PFSK-1 (cell line): Measurements from ENCODE around the gene DOC2A.

Experiments used
- FOXP2 ChIP-seq: optimal IDR thresholded peaks from 2 replicates; pipeline ENCODE3; 2011; ENCODE audit warnings: borderline replicate concordance, control low read depth, inconsistent platforms; ENCODE audit not compliant: insufficient read depth; ENCODE audit errors: extremely low read length, extremely low read depth
- POLR2AphosphoS5 ChIP-seq: IDR thresholded peaks from 2 replicates; pipeline ENCODE4 v1.6.1; 2012; ENCODE audit warnings: low read depth, mild to moderate bottlenecking, control low read depth, low read length, moderate library complexity
- SIN3A ChIP-seq: IDR thresholded peaks from 2 replicates; pipeline ENCODE4 v1.6.1; 2012; ENCODE audit warnings: mild to moderate bottlenecking, low read length, moderate library complexity, borderline replicate concordance; ENCODE audit not compliant: insufficient read depth
- TAF1 ChIP-seq: IDR thresholded peaks from 2 replicates; pipeline ENCODE4 v1.6.1; 2012; ENCODE audit warnings: low read length, control low read depth, borderline replicate concordance; ENCODE audit not compliant: insufficient read depth
- TF ChIP-seq, protein P1 (sequence below), 2 experiments: IDR thresholded peaks; 2 replicates each; pipeline versions ENCODE4 v1.6.1 to v1.8.0; 2011 to 2012; ENCODE audit warnings: low read depth in 2 of 2, low read length in 2 of 2, control low read depth in 1 of 2, inconsistent platforms in 1 of 2, mild to moderate bottlenecking in 1 of 2, moderate library complexity in 1 of 2; ENCODE audit not compliant: insufficient read depth in 1 of 2

The DOC2A gene

DNA sequence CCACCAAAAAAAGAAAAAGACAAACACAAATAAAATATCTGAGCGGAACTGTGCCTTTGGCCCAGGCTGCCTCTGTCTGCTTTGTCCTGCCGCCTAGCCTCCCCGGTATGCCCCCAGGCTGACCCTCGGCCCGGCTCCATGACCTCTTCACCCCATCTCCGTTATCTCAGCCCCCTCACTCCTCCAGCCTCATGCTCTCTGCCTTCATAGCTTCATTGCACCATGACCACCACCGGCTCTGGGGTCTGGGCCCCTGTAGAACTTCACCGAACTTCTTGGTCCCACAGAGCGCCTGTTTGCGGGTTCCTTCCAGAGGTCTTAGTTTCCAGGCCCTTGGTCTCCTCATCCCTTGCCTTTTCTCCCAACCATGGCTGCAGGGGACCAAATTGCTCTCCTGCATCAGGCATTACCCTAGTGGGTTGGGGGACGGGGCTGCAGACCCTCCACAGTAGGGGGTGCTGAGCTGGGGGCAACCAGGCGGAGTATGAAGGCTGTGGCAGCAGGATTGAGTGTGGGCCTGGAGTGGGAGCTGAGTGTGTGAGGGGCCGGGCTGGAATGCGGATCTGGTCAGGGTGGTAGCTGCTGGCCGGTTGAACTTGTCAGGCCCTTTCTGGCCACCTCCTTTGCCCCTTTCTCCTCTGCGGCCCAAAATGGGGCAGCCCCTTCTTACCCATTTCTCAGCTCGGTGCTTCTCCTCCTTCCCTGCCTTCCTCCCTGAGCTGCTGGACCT is 22.3 kb downstream of the DOC2A start:
- TF ChIP-seq TAF1 = no peak
- no peak for TF ChIP-seq POLR2AphosphoS5
- no peak for TF ChIP-seq SIN3A
- TF ChIP-seq, protein P1, sequence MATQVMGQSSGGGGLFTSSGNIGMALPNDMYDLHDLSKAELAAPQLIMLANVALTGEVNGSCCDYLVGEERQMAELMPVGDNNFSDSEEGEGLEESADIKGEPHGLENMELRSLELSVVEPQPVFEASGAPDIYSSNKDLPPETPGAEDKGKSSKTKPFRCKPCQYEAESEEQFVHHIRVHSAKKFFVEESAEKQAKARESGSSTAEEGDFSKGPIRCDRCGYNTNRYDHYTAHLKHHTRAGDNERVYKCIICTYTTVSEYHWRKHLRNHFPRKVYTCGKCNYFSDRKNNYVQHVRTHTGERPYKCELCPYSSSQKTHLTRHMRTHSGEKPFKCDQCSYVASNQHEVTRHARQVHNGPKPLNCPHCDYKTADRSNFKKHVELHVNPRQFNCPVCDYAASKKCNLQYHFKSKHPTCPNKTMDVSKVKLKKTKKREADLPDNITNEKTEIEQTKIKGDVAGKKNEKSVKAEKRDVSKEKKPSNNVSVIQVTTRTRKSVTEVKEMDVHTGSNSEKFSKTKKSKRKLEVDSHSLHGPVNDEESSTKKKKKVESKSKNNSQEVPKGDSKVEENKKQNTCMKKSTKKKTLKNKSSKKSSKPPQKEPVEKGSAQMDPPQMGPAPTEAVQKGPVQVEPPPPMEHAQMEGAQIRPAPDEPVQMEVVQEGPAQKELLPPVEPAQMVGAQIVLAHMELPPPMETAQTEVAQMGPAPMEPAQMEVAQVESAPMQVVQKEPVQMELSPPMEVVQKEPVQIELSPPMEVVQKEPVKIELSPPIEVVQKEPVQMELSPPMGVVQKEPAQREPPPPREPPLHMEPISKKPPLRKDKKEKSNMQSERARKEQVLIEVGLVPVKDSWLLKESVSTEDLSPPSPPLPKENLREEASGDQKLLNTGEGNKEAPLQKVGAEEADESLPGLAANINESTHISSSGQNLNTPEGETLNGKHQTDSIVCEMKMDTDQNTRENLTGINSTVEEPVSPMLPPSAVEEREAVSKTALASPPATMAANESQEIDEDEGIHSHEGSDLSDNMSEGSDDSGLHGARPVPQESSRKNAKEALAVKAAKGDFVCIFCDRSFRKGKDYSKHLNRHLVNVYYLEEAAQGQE (IDR thresholded peaks at IDR 0.05; ENCODE audit: insufficient read depth in 1 of 2, low read depth in 2 of 2, low read length in 2 of 2) = no peak
- no peak for TF ChIP-seq FOXP2

DNA sequence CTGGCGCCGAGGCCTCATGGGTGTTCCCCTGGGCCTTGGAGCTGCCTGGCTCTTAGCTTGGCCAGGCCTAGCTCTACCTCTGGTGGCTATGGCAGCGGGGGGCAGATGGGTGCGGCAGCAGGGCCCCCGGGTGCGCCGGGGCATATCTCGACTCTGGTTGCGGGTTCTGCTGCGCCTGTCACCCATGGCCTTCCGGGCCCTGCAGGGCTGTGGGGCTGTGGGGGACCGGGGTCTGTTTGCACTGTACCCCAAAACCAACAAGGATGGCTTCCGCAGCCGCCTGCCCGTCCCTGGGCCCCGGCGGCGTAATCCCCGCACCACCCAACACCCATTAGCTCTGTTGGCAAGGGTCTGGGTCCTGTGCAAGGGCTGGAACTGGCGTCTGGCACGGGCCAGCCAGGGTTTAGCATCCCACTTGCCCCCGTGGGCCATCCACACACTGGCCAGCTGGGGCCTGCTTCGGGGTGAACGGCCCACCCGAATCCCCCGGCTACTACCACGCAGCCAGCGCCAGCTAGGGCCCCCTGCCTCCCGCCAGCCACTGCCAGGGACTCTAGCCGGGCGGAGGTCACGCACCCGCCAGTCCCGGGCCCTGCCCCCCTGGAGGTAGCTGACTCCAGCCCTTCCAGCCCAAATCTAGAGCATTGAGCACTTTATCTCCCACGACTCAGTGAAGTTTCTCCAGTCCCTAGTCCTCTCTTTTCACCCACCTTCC is 23.3 kb downstream of the DOC2A start:
- TF ChIP-seq SIN3A (no peak), FOXP2 (no peak), POLR2AphosphoS5 (no peak), TAF1 (no peak)
- TF ChIP-seq, protein P1 (IDR thresholded peaks at IDR 0.05; ENCODE audit: insufficient read depth in 1 of 2, low read depth in 2 of 2, low read length in 2 of 2) = no peak

DNA sequence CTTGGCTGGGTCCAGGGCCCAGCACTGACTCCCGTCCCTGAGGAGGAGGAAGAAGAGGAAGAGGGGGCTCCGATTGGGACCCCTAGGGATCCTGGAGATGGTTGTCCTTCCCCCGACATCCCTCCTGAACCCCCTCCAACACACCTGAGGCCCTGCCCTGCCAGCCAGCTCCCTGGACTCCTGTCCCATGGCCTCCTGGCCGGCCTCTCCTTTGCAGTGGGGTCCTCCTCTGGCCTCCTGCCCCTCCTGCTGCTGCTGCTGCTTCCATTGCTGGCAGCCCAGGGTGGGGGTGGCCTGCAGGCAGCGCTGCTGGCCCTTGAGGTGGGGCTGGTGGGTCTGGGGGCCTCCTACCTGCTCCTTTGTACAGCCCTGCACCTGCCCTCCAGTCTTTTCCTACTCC is 23.9 kb downstream of the DOC2A start:
- TF ChIP-seq SIN3A = no peak
- no peak for TF ChIP-seq TAF1
- no peak for TF ChIP-seq POLR2AphosphoS5
- TF ChIP-seq, protein P1 (IDR thresholded peaks at IDR 0.05; ENCODE audit: insufficient read depth in 1 of 2, low read depth in 2 of 2, low read length in 2 of 2) = no peak
- no peak for TF ChIP-seq FOXP2

DNA sequence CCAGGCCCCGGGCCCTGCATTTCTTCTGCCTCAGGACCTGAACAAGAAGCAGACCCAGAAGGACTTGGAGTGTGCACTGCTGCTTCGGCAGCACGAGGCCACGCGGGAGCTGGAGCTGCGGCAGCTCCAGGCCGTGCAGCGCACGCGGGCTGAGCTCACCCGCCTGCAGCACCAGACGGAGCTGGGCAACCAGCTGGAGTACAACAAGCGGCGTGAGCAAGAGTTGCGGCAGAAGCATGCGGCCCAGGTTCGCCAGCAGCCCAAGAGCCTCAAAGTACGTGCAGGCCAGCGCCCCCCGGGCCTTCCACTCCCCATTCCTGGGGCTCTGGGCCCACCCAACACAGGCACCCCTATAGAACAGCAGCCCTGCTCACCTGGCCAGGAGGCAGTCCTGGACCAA is 24.6 kb downstream of the DOC2A start:
- TF ChIP-seq TAF1 = no peak

DNA sequence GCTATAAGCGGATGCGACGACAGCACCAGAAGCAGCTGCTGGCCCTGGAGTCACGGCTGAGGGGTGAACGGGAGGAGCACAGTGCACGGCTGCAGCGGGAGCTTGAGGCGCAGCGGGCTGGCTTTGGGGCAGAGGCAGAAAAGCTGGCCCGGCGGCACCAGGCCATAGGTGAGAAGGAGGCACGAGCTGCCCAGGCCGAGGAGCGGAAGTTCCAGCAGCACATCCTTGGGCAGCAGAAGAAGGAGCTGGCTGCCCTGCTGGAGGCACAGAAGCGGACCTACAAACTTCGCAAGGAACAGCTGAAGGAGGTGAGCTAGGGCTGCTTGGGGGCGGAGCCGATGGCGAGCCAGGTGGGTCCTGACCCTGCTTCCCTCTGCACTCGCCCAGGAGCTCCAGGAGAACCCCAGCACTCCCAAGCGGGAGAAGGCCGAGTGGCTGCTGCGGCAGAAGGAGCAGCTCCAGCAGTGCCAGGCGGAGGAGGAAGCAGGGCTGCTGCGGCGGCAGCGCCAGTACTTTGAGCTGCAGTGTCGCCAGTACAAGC is 25.5 kb downstream of the DOC2A start:
- TF ChIP-seq POLR2AphosphoS5 (no peak), SIN3A (no peak), FOXP2 (no peak), TAF1 (no peak)
- TF ChIP-seq, protein P1 (IDR thresholded peaks at IDR 0.05; ENCODE audit: insufficient read depth in 1 of 2, low read depth in 2 of 2, low read length in 2 of 2) = no peak
